ENCODE data around the gene ZNF738. TPM values are rescaled to one million over a fixed set of nuclear protein-coding genes. Genes with fewer than 3 reads are reported as not detected.
A peak's percentile ranks its signal among the peaks of the same experiment; 100 is the strongest.

ZNF738 gene
- total RNA-seq, 1 experiment from 2014 or later, result 49.3 TPM

GRCh38 chr19:21396121-21396520, 37.3 kb downstream of the ZNF738 start:
- Histone ChIP-seq H2AFZ (ENCODE audit: low read length) (peak overlapping the region; percentile 75; the same call in 1 of the 2 replicates), H3K79me2 (ENCODE audit: low read length) (peaks cover 40% of the 10 kb centered on the region), H3K4me3 (ENCODE audit: low read length) (peak overlapping the region; percentile 39), H3K4me1 (ENCODE audit: low read length) (peaks cover 6% of the 10 kb centered on the region), H3K9me2 (replicated peaks; ENCODE audit: insufficient read depth, low read length) (no peaks in the 10 kb centered on the region), H4K20me1 (ENCODE audit: insufficient read depth, low read depth, low read length) (no peaks in the 10 kb centered on the region), H3K36me3 (ENCODE audit: insufficient read depth, low read length) (peaks cover 31% of the 10 kb centered on the region), H3K27me3 (ENCODE audit: low read length) (no peaks in the 10 kb centered on the region), H3K4me2 (ENCODE audit: low read depth, low read length, poor library complexity, severe bottlenecking) (peak overlapping the region; percentile 79), H3K27ac (ENCODE audit: low read length) (no peak overlapping the region), H3K9me3 (ENCODE audit: low read length) (peaks cover 30% of the 10 kb centered on the region), H3K9ac (ENCODE audit: low read length) (no peak overlapping the region)
- DNase-seq, result no peak

DNA sequence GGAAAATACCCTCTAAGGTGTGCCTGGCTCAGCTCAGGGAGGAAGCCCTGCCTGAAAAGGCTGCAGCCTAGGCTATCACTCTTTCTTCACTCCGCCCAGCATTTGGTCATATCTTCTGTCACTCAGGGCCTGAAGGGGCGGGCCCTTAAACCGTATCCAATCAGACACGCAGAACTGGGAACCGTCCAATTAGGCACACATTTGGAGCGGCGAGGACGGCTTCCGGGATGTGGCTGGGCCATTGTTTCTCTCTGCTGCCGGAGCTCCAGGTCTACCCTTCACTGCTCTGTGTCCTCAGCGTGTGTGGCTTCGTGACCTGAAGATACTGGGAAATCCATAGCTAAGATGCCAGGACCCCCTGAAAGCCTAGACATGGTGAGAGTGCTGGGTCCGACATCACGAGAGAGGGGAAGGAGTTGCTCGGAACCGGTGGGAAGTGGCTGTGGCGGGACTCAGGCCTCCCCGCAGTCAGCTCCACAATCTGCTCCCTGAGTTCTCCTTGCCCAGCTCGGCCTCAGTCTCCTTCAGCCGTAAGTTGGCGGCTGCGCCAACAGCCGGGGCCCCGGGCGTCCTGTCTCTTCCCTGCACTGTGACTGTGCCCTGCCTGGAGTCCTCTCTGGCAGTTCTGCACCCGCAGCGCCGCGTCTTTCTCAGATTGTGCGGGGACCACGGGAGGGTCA, 38.2 kb downstream of the ZNF738 start, which contains the start of gene ZNF493:
Gene ZNF493 (plus strand): TSS at position 241 of the 680 bp plus-strand sequence. CDS start 105 bp downstream, at position 346.
- peak; percentile 98 for DNase-seq
- Histone ChIP-seq H3K79me2 (ENCODE audit: low read length) (peaks cover 43% of the 10 kb centered on the region), H3K27me3 (ENCODE audit: low read length) (no peaks in the 10 kb centered on the region), H3K4me3 (ENCODE audit: low read length) (peak within 1 kb of the TSS; percentile 79), H4K20me1 (ENCODE audit: insufficient read depth, low read depth, low read length) (no peaks in the 10 kb centered on the region), H3K36me3 (ENCODE audit: insufficient read depth, low read length) (peaks cover 33% of the 10 kb centered on the region), H3K4me1 (ENCODE audit: low read length) (peaks cover 6% of the 10 kb centered on the region), H3K9me2 (replicated peaks; ENCODE audit: insufficient read depth, low read length) (no peaks in the 10 kb centered on the region), H3K27ac (ENCODE audit: low read length) (no peak within 1 kb of the TSS), H3K9me3 (ENCODE audit: low read length) (peaks cover 31% of the 10 kb centered on the region), H2AFZ (ENCODE audit: low read length) (peak within 1 kb of the TSS; percentile 75), H3K4me2 (ENCODE audit: low read depth, low read length, poor library complexity, severe bottlenecking) (peak within 1 kb of the TSS; percentile 79), H3K9ac (ENCODE audit: low read length) (peak within 1 kb of the TSS; percentile 83)

DNA sequence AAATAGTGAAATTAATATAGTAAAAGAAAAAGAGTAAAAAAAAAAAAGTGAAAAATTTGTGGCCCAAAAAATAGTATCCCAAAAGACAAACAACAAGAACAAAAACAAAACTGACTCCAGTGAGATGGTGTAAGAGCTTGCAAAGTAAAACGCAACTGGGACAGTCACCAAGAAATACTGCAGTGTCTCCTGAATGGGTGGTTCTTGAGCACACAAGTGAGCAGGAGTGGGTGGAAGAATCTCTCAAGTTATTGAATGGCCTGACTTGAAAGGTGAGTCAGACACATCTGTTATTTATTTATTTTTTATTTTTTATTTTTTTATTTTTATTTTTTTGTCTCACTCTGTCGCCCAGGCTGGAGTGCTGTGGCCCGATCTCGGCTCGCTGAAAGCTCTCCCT, 40.1 kb downstream of the ZNF738 start:
- Histone ChIP-seq H3K9me3 (ENCODE audit: low read length) (peaks cover 41% of the 10 kb centered on the region), H3K9ac (ENCODE audit: low read length) (no peak overlapping the region), H3K4me2 (ENCODE audit: low read depth, low read length, poor library complexity, severe bottlenecking) (no peak overlapping the region), H4K20me1 (ENCODE audit: insufficient read depth, low read depth, low read length) (no peaks in the 10 kb centered on the region), H3K4me1 (ENCODE audit: low read length) (peaks cover 6% of the 10 kb centered on the region), H2AFZ (ENCODE audit: low read length) (no peak overlapping the region), H3K4me3 (ENCODE audit: low read length) (no peak overlapping the region), H3K79me2 (ENCODE audit: low read length) (peaks cover 61% of the 10 kb centered on the region), H3K9me2 (replicated peaks; ENCODE audit: insufficient read depth, low read length) (no peaks in the 10 kb centered on the region), H3K27ac (ENCODE audit: low read length) (no peak overlapping the region), H3K27me3 (ENCODE audit: low read length) (no peaks in the 10 kb centered on the region), H3K36me3 (ENCODE audit: insufficient read depth, low read length) (peaks cover 51% of the 10 kb centered on the region)
- no peak for DNase-seq

- H3K27ac ChIP-seq (ENCODE audit: low read length), result no peak overlapping the region
- no peaks in the 10 kb centered on the region for H3K9me2 ChIP-seq (replicated peaks; ENCODE audit: insufficient read depth, low read length)
- H3K9ac ChIP-seq (ENCODE audit: low read length), result no peak overlapping the region
- peaks cover 48% of the 10 kb centered on the region for H3K9me3 ChIP-seq (ENCODE audit: low read length)
- no peak overlapping the region for H2AFZ ChIP-seq (ENCODE audit: low read length)
- no peaks in the 10 kb centered on the region for H3K27me3 ChIP-seq (ENCODE audit: low read length)
- H3K4me2 ChIP-seq (ENCODE audit: low read depth, low read length, poor library complexity, severe bottlenecking), result no peak overlapping the region
- no peaks in the 10 kb centered on the region for H4K20me1 ChIP-seq (ENCODE audit: insufficient read depth, low read depth, low read length)
- peaks cover 71% of the 10 kb centered on the region for H3K79me2 ChIP-seq (ENCODE audit: low read length)
- H3K4me3 ChIP-seq (ENCODE audit: low read length), result no peak overlapping the region
- no peak for DNase-seq
- peaks cover 6% of the 10 kb centered on the region for H3K4me1 ChIP-seq (ENCODE audit: low read length)
- peaks cover 79% of the 10 kb centered on the region for H3K36me3 ChIP-seq (ENCODE audit: insufficient read depth, low read length)
Observed at GRCh38 chr19:21402303-21402985, 43.6 kb downstream of the ZNF738 start.

- Histone ChIP-seq H3K27ac (ENCODE audit: low read length) (no peak overlapping the region), H3K9ac (ENCODE audit: low read length) (no peak overlapping the region), H3K4me3 (ENCODE audit: low read length) (no peak overlapping the region), H4K20me1 (ENCODE audit: insufficient read depth, low read depth, low read length) (no peaks in the 10 kb centered on the region), H3K79me2 (ENCODE audit: low read length) (peaks cover 6% of the 10 kb centered on the region; the same call in 1 of the 2 replicates), H3K4me2 (ENCODE audit: low read depth, low read length, poor library complexity, severe bottlenecking) (no peak overlapping the region), H3K9me3 (ENCODE audit: low read length) (peaks cover 7% of the 10 kb centered on the region; the same call in 1 of the 2 replicates), H3K4me1 (ENCODE audit: low read length) (no peaks in the 10 kb centered on the region), H2AFZ (ENCODE audit: low read length) (no peak overlapping the region), H3K36me3 (ENCODE audit: insufficient read depth, low read length) (peaks cover 80% of the 10 kb centered on the region), H3K27me3 (ENCODE audit: low read length) (no peaks in the 10 kb centered on the region), H3K9me2 (replicated peaks; ENCODE audit: insufficient read depth, low read length) (no peaks in the 10 kb centered on the region)
- no peak for DNase-seq
Observed at GRCh38 chr19:21410166-21410565, 51.4 kb downstream of the ZNF738 start.

DNA sequence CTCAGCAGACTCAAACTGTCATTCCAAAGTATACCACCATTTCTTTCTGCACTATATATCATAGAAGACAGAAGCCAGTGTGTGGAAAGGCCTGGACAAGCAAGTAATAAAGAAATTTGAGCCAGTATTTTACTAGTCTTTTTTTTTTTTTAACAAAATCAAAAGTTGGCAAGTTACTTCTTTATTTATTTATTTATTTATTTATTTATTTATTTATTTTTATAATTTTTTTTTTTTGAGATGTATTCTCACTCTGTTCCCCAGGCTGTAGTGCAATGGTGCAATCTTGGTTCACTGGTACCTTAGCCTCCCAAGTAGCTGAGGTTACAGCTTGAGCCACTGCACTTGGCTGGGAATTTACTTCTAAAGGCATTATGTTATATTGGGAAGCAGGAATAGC, 63.4 kb downstream of the ZNF738 start:
- H3K9me3 ChIP-seq (ENCODE audit: low read length), result peaks cover 45% of the 10 kb centered on the region

DNA sequence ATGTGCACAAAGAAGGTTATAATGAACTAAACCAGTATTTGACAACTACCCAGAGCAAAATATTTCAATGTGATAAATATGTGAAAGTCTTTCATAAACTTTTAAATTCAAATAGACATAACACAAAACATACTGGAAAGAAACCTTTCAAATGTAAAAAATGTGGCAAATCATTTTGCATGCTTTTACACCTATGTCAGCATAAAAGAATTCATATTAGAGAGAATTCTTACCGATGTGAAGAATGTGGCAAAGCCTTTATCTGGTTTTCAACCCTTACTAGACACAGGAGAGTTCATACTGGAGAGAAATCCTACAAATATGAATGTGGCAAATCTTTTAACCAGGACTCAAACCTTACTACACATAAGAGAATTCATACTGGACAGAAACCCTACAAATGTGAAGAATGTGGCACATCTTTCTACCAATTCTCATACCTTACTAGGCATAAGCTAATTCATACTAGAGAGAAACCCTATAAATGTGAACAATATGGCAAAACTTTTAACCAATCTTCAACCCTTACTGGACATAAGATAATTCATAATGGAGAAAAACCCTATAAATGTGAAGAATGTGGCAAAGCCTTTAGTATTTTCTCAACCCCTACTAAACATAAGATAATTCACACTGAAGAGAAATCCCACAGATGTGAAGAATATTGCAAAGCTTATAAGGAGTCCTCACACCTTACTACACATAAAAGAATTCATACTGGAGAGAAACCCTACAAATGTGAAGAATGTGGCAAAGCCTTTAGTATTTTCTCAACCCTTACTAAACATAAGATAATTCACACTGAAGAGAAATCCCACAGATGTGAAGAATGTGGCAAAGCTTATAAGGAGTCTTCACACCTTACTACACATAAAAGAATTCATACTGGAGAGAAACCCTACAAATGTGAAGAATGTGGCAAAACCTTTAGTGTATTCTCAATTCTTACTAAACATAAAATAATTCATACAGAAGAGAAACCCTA, 64.5 kb downstream of the ZNF738 start:
- Histone ChIP-seq H3K9me3 (ENCODE audit: low read length) (peaks cover 48% of the 10 kb centered on the region), H3K4me2 (ENCODE audit: low read depth, low read length, poor library complexity, severe bottlenecking) (no peak overlapping the region), H3K4me3 (ENCODE audit: low read length) (no peak overlapping the region), H4K20me1 (ENCODE audit: insufficient read depth, low read depth, low read length) (no peaks in the 10 kb centered on the region), H3K79me2 (ENCODE audit: low read length) (no peaks in the 10 kb centered on the region), H3K27me3 (ENCODE audit: low read length) (no peaks in the 10 kb centered on the region), H2AFZ (ENCODE audit: low read length) (no peak overlapping the region), H3K9ac (ENCODE audit: low read length) (no peak overlapping the region), H3K36me3 (ENCODE audit: insufficient read depth, low read length) (peaks cover 8% of the 10 kb centered on the region; the same call in 1 of the 2 replicates), H3K27ac (ENCODE audit: low read length) (no peak overlapping the region), H3K9me2 (replicated peaks; ENCODE audit: insufficient read depth, low read length) (no peaks in the 10 kb centered on the region), H3K4me1 (ENCODE audit: low read length) (no peaks in the 10 kb centered on the region)
- peak; percentile 29 for DNase-seq

More for the DNA sequence above, 63.4 kb downstream of the ZNF738 start:
- Histone ChIP-seq H2AFZ (ENCODE audit: low read length) (no peak overlapping the region), H3K27me3 (ENCODE audit: low read length) (no peaks in the 10 kb centered on the region), H3K9me2 (replicated peaks; ENCODE audit: insufficient read depth, low read length) (no peaks in the 10 kb centered on the region), H3K9ac (ENCODE audit: low read length) (no peak overlapping the region), H3K4me3 (ENCODE audit: low read length) (no peak overlapping the region), H3K27ac (ENCODE audit: low read length) (no peak overlapping the region), H3K4me1 (ENCODE audit: low read length) (no peaks in the 10 kb centered on the region), H3K36me3 (ENCODE audit: insufficient read depth, low read length) (peaks cover 14% of the 10 kb centered on the region; the same call in 1 of the 2 replicates), H3K4me2 (ENCODE audit: low read depth, low read length, poor library complexity, severe bottlenecking) (no peak overlapping the region), H3K79me2 (ENCODE audit: low read length) (no peaks in the 10 kb centered on the region), H4K20me1 (ENCODE audit: insufficient read depth, low read depth, low read length) (no peaks in the 10 kb centered on the region)
- DNase-seq, result peak; percentile 31

All from Karpas-422 (cell line).